Liver (tissue), 9 donors: ENCODE results near the gene DACH1. TPM values are rescaled to one million over a fixed set of nuclear protein-coding genes. Genes with fewer than 3 reads are reported as not detected.

Experiments
- DNase-seq: peaks from one replicate; pipeline ENCODE4 v3.0.0-alpha.2; 2017; ENCODE audit warnings: low spot score
- H3K27ac ChIP-seq, 2 donors: one replicate each; pipeline ENCODE4 v1.7.0; 2013; ENCODE audit warnings: inconsistent platforms in 2 of 2, low read length in 2 of 2, control low read depth in 1 of 2, low read depth in 1 of 2, mild to moderate bottlenecking in 1 of 2
- H3K27me3 ChIP-seq, 4 donors: one replicate each; pipeline versions ENCODE4 v1.6.1 to v1.7.0; 2013; ENCODE audit warnings: low read length in 3 of 4, inconsistent platforms in 1 of 4, mild to moderate bottlenecking in 1 of 4, moderate library complexity in 1 of 4; ENCODE audit not compliant: control insufficient read depth in 4 of 4, insufficient read depth in 4 of 4
- H3K36me3 ChIP-seq, 4 donors: one replicate each; pipeline versions ENCODE4 v1.6.1 to v1.7.0; 2013; ENCODE audit warnings: low read length in 3 of 4, mild to moderate bottlenecking in 3 of 4, low read depth in 1 of 4, moderate library complexity in 1 of 4; ENCODE audit not compliant: control insufficient read depth in 4 of 4, insufficient read depth in 3 of 4
- H3K4me1 ChIP-seq, 4 donors: one replicate each; pipeline versions ENCODE4 v1.6.1 to v1.7.0; 2013; ENCODE audit warnings: low read length in 3 of 4, mild to moderate bottlenecking in 3 of 4, moderate library complexity in 1 of 4; ENCODE audit not compliant: control insufficient read depth in 4 of 4, insufficient read depth in 4 of 4
- H3K4me3 ChIP-seq, 3 donors: one replicate each; pipeline versions ENCODE4 v1.6.1 to v1.7.0; 2013; ENCODE audit warnings: low read length in 3 of 3, control low read depth in 1 of 3, low read depth in 1 of 3, mild to moderate bottlenecking in 1 of 3
- H3K9ac ChIP-seq, 2 donors: one replicate each; pipeline ENCODE4 v1.7.0; 2013; ENCODE audit warnings: low read length in 2 of 2, mild to moderate bottlenecking in 2 of 2, moderate library complexity in 2 of 2, control low read depth in 1 of 2, low read depth in 1 of 2
- H3K9me3 ChIP-seq, 4 donors: one replicate each; pipeline versions ENCODE4 v1.6.1 to v1.7.0; 2013; ENCODE audit warnings: low read length in 3 of 4; ENCODE audit not compliant: control insufficient read depth in 4 of 4
- EGR1 ChIP-seq, 2 donors: IDR thresholded peaks; 2 replicates each; pipeline ENCODE4 v1.6.1; 2016 to 2018; ENCODE audit warnings: antibody characterized with exemption in 2 of 2, low read depth in 2 of 2
- FOXA1 ChIP-seq: IDR thresholded peaks from 2 replicates; pipeline ENCODE4 v1.6.1; 2016; ENCODE audit warnings: antibody characterized with exemption
- FOXA2 ChIP-seq: IDR thresholded peaks from 2 replicates; pipeline ENCODE4 v1.6.1; 2016; ENCODE audit warnings: antibody characterized with exemption
- HNF4A ChIP-seq, 2 donors: conservative IDR thresholded peaks; 2 replicates each; pipeline ENCODE4 v1.6.1; 2016; ENCODE audit warnings: antibody characterized with exemption in 2 of 2, mild to moderate bottlenecking in 2 of 2
- HNF4G ChIP-seq: IDR thresholded peaks from 2 replicates; pipeline ENCODE4 v1.6.1; 2016; ENCODE audit warnings: antibody characterized with exemption
- JUND ChIP-seq, 2 donors: IDR thresholded peaks; 2 replicates each; pipeline ENCODE4 v1.6.1; 2016; ENCODE audit warnings: antibody characterized with exemption in 2 of 2
- NR2F2 ChIP-seq: IDR thresholded peaks from 2 replicates; pipeline ENCODE4 v1.6.1; 2016; ENCODE audit warnings: antibody characterized with exemption
- RAD21 ChIP-seq, 2 donors: IDR thresholded peaks; 2 replicates each; pipeline ENCODE4 v1.6.1; 2016; ENCODE audit warnings: antibody characterized with exemption in 2 of 2, mild to moderate bottlenecking in 2 of 2
- REST ChIP-seq: IDR thresholded peaks from 2 replicates; pipeline ENCODE4 v1.6.1; 2016; ENCODE audit warnings: antibody characterized with exemption, mild to moderate bottlenecking
- RXRA ChIP-seq, 2 donors: IDR thresholded peaks; 2 replicates each; pipeline ENCODE4 v1.6.1; 2017 to 2018; ENCODE audit warnings: antibody characterized with exemption in 2 of 2, mild to moderate bottlenecking in 1 of 2
- SP1 ChIP-seq: IDR thresholded peaks from 2 replicates; pipeline ENCODE4 v1.6.1; 2018; ENCODE audit warnings: antibody characterized with exemption, mild to moderate bottlenecking
- TAF1 ChIP-seq: conservative IDR thresholded peaks from 2 replicates; pipeline ENCODE4 v1.6.1; 2016; ENCODE audit warnings: antibody characterized with exemption, mild to moderate bottlenecking
- YY1 ChIP-seq: IDR thresholded peaks from 2 replicates; pipeline ENCODE4 v1.6.1; 2016; ENCODE audit warnings: antibody characterized with exemption, mild to moderate bottlenecking
- WGBS: extraction: QIAGEN DNeasy Blood & Tissue Kit; methylation state at CpG from one replicate; pipeline ENCODE4 v1.1.7; 2013; 5-methylcytosine and 5-hydroxymethylcytosine counted together
- polyA plus RNA-seq, 2 donors: library from polyadenylated mRNA; stranded (reverse) in 1 of 2; unstranded in 1 of 2; fragments of 200-250 nt in 1 of 2; fragments of >200 nt in 1 of 2; fragmentation: Nextera tagmentation in 1 of 2; extraction: Ambion mirVana in 1 of 2; gene quantifications; one replicate each; pipeline versions ENCODE4 v1.2.1 to v1.2.3, GENCODE V29; 2013 to 2015
- total RNA-seq, 2 donors: library from RNA; depleted of rRNA; stranded (reverse); fragments of >200 nt; gene quantifications; one replicate each; pipeline ENCODE4 v1.2.3, GENCODE V29; 2014
- TF ChIP-seq, protein P1 (sequence below): IDR thresholded peaks from 2 replicates; pipeline ENCODE4 v1.6.1; 2016; ENCODE audit warnings: antibody characterized with exemption
- TF ChIP-seq, protein P2 (sequence below): IDR thresholded peaks from 2 replicates; pipeline ENCODE4 v1.6.1; 2016; ENCODE audit warnings: antibody characterized with exemption
- TF ChIP-seq, protein P3 (sequence below): IDR thresholded peaks from 2 replicates; pipeline ENCODE4 v1.6.1; 2016; ENCODE audit warnings: antibody characterized with exemption
- TF ChIP-seq, protein P4 (sequence below): fragments of 150-350 bp; IDR thresholded peaks from 2 replicates; pipeline ENCODE4 v1.5.1; 2017; ENCODE audit warnings: improper control_type of control experiment, low read depth, low read length; ENCODE audit not compliant: missing input control
- donor health status: healthy.
- donor health status: healthy.
- donor health status: healthy.
- donor health status: healthy.
- donor health status: healthy.

The DACH1 gene
- total and polyA plus RNA-seq, 4 donors, result 0.28 to 1.9 (median 0.77) TPM

GRCh38 chr13:71853725-71854124, 13.3 kb downstream of the DACH1 start:
- Histone ChIP-seq H3K4me3 (no peak overlapping the region), H3K4me1 (no peaks in the 10 kb centered on the region), H3K9ac (no peak overlapping the region), H3K36me3 (no peaks in the 10 kb centered on the region), H3K9me3 (no peaks in the 10 kb centered on the region), H3K27ac (no peak overlapping the region), H3K27me3 (no peaks in the 10 kb centered on the region)
- WGBS, result 69% methylated on average over 3 of the region's 3 CpGs
- no peak for DNase-seq
- TF ChIP-seq JUND (IDR thresholded peaks at IDR 0.05), result no peak
- TF ChIP-seq, protein P1, sequence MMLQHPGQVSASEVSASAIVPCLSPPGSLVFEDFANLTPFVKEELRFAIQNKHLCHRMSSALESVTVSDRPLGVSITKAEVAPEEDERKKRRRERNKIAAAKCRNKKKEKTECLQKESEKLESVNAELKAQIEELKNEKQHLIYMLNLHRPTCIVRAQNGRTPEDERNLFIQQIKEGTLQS, result no peak
- TF ChIP-seq HNF4A (conservative IDR thresholded peaks at IDR 0.05), result no peak
- TF ChIP-seq, protein P2, sequence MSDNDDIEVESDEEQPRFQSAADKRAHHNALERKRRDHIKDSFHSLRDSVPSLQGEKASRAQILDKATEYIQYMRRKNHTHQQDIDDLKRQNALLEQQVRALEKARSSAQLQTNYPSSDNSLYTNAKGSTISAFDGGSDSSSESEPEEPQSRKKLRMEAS, result no peak
- TF ChIP-seq EGR1 (IDR thresholded peaks at IDR 0.05; ENCODE audit: low read depth in 2 of 2), result no peak
- no peak for TF ChIP-seq RXRA (IDR thresholded peaks at IDR 0.05)
- TF ChIP-seq REST, result no peak
- TF ChIP-seq HNF4G, result no peak
- no peak for TF ChIP-seq TAF1
- no peak for TF ChIP-seq SP1
- no peak for TF ChIP-seq FOXA1
- TF ChIP-seq RAD21 (IDR thresholded peaks at IDR 0.05), result no peak
- TF ChIP-seq, protein P3, sequence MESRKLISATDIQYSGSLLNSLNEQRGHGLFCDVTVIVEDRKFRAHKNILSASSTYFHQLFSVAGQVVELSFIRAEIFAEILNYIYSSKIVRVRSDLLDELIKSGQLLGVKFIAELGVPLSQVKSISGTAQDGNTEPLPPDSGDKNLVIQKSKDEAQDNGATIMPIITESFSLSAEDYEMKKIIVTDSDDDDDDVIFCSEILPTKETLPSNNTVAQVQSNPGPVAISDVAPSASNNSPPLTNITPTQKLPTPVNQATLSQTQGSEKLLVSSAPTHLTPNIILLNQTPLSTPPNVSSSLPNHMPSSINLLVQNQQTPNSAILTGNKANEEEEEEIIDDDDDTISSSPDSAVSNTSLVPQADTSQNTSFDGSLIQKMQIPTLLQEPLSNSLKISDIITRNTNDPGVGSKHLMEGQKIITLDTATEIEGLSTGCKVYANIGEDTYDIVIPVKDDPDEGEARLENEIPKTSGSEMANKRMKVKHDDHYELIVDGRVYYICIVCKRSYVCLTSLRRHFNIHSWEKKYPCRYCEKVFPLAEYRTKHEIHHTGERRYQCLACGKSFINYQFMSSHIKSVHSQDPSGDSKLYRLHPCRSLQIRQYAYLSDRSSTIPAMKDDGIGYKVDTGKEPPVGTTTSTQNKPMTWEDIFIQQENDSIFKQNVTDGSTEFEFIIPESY, result no peak
- TF ChIP-seq FOXA2, result no peak

GRCh38 chr13:71852736-71853135, 14.3 kb downstream of the DACH1 start:
- H3K4me1 ChIP-seq, result no peaks in the 10 kb centered on the region
- H3K27ac ChIP-seq, result no peak overlapping the region
- TF ChIP-seq RXRA (IDR thresholded peaks at IDR 0.05) (no peak), HNF4G (no peak), SP1 (no peak), HNF4A (conservative IDR thresholded peaks at IDR 0.05) (no peak), RAD21 (IDR thresholded peaks at IDR 0.05) (no peak), TAF1 (no peak), FOXA1 (no peak), FOXA2 (no peak), YY1 (no peak), NR2F2 (no peak)
- TF ChIP-seq, protein P1, result no peak
- TF ChIP-seq, protein P2, result no peak
- TF ChIP-seq, protein P4, sequence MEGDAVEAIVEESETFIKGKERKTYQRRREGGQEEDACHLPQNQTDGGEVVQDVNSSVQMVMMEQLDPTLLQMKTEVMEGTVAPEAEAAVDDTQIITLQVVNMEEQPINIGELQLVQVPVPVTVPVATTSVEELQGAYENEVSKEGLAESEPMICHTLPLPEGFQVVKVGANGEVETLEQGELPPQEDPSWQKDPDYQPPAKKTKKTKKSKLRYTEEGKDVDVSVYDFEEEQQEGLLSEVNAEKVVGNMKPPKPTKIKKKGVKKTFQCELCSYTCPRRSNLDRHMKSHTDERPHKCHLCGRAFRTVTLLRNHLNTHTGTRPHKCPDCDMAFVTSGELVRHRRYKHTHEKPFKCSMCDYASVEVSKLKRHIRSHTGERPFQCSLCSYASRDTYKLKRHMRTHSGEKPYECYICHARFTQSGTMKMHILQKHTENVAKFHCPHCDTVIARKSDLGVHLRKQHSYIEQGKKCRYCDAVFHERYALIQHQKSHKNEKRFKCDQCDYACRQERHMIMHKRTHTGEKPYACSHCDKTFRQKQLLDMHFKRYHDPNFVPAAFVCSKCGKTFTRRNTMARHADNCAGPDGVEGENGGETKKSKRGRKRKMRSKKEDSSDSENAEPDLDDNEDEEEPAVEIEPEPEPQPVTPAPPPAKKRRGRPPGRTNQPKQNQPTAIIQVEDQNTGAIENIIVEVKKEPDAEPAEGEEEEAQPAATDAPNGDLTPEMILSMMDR, result no peak
- TF ChIP-seq, protein P3, result no peak
- WGBS, result 76% methylated on average over 2 of the region's 2 CpGs
- no peak overlapping the region for H3K4me3 ChIP-seq
- no peaks in the 10 kb centered on the region for H3K27me3 ChIP-seq
- no peaks in the 10 kb centered on the region for H3K9me3 ChIP-seq
- no peaks in the 10 kb centered on the region for H3K36me3 ChIP-seq
- no peak overlapping the region for H3K9ac ChIP-seq
- no peak for DNase-seq
